Esophagus squamous epithelium (tissue), 4 donors: ENCODE measurements around the gene CGRRF1.

Experiments used
- POLR2A ChIP-seq, 4 donors: fragments of 450-650 bp; IDR thresholded peaks; one replicate each; pipeline ENCODE4 v1.6.1; 2017; ENCODE audit warnings: antibody characterized with exemption in 4 of 4, mild to moderate bottlenecking in 4 of 4, moderate library complexity in 3 of 4
- TF ChIP-seq, protein P1 (sequence below), 6 experiments: fragments of 450-650 bp in 4 of 6; fragments of 200-600 bp in 2 of 6; sonication (generic) in 2 of 6; IDR thresholded peaks; one replicate each; pipeline ENCODE4 v1.5.1; 2016 to 2019; ENCODE audit warnings: antibody characterized with exemption in 6 of 6, mild to moderate bottlenecking in 4 of 6, moderate library complexity in 4 of 6

DNA sequence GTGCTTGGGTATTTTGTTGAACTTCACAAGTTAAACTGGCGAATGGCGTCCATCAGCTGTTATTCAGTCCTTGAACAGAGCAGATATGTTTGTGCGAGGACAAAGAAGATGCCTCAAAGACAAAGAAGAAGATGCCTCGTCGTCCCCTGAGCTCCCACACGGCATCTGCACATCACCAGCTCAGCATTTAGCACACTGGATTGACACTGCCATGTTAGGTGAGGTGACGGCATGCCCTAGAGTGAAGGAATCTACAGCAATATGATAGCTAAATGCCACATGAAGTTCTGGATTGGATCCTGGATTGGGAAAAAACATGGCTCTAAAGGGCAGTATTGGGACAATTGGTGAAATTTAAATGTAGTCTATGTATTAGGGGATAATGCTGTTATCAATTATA, 72.6 kb downstream of the CGRRF1 start:
- TF ChIP-seq, protein P1, sequence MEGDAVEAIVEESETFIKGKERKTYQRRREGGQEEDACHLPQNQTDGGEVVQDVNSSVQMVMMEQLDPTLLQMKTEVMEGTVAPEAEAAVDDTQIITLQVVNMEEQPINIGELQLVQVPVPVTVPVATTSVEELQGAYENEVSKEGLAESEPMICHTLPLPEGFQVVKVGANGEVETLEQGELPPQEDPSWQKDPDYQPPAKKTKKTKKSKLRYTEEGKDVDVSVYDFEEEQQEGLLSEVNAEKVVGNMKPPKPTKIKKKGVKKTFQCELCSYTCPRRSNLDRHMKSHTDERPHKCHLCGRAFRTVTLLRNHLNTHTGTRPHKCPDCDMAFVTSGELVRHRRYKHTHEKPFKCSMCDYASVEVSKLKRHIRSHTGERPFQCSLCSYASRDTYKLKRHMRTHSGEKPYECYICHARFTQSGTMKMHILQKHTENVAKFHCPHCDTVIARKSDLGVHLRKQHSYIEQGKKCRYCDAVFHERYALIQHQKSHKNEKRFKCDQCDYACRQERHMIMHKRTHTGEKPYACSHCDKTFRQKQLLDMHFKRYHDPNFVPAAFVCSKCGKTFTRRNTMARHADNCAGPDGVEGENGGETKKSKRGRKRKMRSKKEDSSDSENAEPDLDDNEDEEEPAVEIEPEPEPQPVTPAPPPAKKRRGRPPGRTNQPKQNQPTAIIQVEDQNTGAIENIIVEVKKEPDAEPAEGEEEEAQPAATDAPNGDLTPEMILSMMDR (IDR thresholded peaks at IDR 0.05) = no peak
- no peak for TF ChIP-seq POLR2A (IDR thresholded peaks at IDR 0.05)
